ENCODE data around the gene SKAP2.

DNA sequence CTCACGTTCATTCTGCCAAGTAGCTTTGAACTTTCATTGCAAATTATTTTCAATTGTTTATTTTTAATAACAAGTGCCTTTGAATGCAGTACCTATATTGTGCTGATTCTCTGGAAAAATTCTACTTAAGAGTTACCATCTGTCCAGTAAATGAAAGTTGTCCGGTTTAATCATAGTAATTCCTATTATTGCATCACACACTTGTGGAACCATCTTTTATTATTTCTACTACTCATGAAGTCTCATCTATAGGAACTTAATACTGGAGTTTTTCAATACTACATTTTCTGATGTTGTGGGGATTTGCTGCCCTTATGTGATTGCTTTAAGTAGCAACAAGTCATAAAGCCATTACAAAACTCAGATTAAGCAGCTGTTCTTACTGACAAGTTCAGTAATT, 16.5 kb upstream of the SKAP2 start:
- TF ChIP-seq, protein P1, sequence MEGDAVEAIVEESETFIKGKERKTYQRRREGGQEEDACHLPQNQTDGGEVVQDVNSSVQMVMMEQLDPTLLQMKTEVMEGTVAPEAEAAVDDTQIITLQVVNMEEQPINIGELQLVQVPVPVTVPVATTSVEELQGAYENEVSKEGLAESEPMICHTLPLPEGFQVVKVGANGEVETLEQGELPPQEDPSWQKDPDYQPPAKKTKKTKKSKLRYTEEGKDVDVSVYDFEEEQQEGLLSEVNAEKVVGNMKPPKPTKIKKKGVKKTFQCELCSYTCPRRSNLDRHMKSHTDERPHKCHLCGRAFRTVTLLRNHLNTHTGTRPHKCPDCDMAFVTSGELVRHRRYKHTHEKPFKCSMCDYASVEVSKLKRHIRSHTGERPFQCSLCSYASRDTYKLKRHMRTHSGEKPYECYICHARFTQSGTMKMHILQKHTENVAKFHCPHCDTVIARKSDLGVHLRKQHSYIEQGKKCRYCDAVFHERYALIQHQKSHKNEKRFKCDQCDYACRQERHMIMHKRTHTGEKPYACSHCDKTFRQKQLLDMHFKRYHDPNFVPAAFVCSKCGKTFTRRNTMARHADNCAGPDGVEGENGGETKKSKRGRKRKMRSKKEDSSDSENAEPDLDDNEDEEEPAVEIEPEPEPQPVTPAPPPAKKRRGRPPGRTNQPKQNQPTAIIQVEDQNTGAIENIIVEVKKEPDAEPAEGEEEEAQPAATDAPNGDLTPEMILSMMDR (IDR thresholded peaks at IDR 0.05), result no peak
- TF ChIP-seq POLR2AphosphoS5 (IDR thresholded peaks at IDR 0.05; ENCODE audit: low read depth, low read length) (no peak), SIN3A (IDR thresholded peaks at IDR 0.05; ENCODE audit: borderline replicate concordance, insufficient read depth, low read depth, low read length) (no peak), TCF7L2 (IDR thresholded peaks at IDR 0.05; ENCODE audit: low read depth, low read length) (no peak)
- TF ChIP-seq, protein P2, sequence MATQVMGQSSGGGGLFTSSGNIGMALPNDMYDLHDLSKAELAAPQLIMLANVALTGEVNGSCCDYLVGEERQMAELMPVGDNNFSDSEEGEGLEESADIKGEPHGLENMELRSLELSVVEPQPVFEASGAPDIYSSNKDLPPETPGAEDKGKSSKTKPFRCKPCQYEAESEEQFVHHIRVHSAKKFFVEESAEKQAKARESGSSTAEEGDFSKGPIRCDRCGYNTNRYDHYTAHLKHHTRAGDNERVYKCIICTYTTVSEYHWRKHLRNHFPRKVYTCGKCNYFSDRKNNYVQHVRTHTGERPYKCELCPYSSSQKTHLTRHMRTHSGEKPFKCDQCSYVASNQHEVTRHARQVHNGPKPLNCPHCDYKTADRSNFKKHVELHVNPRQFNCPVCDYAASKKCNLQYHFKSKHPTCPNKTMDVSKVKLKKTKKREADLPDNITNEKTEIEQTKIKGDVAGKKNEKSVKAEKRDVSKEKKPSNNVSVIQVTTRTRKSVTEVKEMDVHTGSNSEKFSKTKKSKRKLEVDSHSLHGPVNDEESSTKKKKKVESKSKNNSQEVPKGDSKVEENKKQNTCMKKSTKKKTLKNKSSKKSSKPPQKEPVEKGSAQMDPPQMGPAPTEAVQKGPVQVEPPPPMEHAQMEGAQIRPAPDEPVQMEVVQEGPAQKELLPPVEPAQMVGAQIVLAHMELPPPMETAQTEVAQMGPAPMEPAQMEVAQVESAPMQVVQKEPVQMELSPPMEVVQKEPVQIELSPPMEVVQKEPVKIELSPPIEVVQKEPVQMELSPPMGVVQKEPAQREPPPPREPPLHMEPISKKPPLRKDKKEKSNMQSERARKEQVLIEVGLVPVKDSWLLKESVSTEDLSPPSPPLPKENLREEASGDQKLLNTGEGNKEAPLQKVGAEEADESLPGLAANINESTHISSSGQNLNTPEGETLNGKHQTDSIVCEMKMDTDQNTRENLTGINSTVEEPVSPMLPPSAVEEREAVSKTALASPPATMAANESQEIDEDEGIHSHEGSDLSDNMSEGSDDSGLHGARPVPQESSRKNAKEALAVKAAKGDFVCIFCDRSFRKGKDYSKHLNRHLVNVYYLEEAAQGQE (IDR thresholded peaks at IDR 0.05; ENCODE audit: insufficient read depth in 1 of 2, low read depth in 2 of 2, low read length in 1 of 2), result no peak

Measured in Panc1 (cell line).